NB4 (cell line): ENCODE results near the gene HYPK.

Source experiments
- DNase-seq: peaks from one replicate; pipeline ENCODE4 v3.0.0; 2010; ENCODE audit warnings: low read depth
- H3K4me3 ChIP-seq: one replicate; pipeline ENCODE4 v1.5.1; 2011; ENCODE audit warnings: mild to moderate bottlenecking, low read depth, low read length, moderate library complexity
- MYC ChIP-seq: IDR thresholded peaks from 2 replicates; pipeline ENCODE4 v1.6.1; 2011; ENCODE audit warnings: low read depth, low read length
- POLR2A ChIP-seq: IDR thresholded peaks from 2 replicates; pipeline ENCODE4 v1.6.1; 2011; ENCODE audit warnings: mild to moderate bottlenecking; ENCODE audit not compliant: insufficient read length; ENCODE audit errors: extremely low read depth
- TF ChIP-seq, protein P1 (sequence below): IDR thresholded peaks from one replicate; pipeline ENCODE4 v1.5.1; 2012; ENCODE audit warnings: low read depth, low read length
- TF ChIP-seq, protein P2 (sequence below): IDR thresholded peaks from 2 replicates; pipeline ENCODE4 v1.6.1; 2011; ENCODE audit warnings: low read depth, low read length

HYPK gene

DNA sequence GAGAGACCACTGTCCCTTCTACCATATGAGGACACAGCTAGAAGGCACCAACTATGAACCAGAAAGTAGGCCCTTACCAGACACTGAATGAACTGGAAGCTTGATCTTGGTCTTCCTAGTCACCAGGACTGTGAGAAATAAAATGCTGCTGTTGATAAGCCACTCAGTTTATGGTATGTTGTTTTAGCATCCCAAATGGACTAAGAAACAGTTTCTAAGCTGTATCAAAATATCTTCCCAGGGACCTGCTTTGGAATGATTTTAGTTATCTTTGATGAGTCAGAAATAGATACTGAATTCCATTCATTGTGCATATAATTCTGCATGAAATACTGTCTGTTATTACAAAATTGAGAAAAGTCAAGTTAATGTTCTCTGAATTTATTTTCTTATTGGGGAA, 45.0 kb downstream of the HYPK start:
- no peak overlapping the region for H3K4me3 ChIP-seq
- DNase-seq = no peak
- TF ChIP-seq MYC (no peak), POLR2A (no peak)
- TF ChIP-seq, protein P1, sequence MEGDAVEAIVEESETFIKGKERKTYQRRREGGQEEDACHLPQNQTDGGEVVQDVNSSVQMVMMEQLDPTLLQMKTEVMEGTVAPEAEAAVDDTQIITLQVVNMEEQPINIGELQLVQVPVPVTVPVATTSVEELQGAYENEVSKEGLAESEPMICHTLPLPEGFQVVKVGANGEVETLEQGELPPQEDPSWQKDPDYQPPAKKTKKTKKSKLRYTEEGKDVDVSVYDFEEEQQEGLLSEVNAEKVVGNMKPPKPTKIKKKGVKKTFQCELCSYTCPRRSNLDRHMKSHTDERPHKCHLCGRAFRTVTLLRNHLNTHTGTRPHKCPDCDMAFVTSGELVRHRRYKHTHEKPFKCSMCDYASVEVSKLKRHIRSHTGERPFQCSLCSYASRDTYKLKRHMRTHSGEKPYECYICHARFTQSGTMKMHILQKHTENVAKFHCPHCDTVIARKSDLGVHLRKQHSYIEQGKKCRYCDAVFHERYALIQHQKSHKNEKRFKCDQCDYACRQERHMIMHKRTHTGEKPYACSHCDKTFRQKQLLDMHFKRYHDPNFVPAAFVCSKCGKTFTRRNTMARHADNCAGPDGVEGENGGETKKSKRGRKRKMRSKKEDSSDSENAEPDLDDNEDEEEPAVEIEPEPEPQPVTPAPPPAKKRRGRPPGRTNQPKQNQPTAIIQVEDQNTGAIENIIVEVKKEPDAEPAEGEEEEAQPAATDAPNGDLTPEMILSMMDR = no peak
- TF ChIP-seq, protein P2, sequence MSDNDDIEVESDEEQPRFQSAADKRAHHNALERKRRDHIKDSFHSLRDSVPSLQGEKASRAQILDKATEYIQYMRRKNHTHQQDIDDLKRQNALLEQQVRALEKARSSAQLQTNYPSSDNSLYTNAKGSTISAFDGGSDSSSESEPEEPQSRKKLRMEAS = no peak

DNA sequence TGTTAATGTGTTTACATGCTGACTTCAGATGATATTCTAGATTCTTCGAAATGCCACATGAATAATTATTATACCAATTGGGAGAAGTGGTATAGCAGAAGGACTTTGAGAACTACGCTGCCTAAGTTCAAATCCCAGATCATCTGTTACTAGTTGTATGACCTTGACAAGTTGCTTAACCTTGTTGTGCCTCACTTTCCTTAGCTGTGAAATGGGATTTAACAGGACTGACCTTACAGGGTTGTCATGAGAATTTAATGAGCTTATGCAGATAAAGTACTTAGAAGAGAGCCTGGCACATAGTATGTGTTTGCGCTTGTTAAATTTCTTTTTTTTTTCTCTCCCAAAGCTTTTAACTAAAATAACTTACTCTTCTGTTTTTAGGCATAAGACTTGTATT, 50.9 kb downstream of the HYPK start:
- no peak overlapping the region for H3K4me3 ChIP-seq
- no peak for DNase-seq
- TF ChIP-seq, protein P2 = no peak
- TF ChIP-seq MYC (no peak), POLR2A (no peak)
- TF ChIP-seq, protein P1 = no peak

DNA sequence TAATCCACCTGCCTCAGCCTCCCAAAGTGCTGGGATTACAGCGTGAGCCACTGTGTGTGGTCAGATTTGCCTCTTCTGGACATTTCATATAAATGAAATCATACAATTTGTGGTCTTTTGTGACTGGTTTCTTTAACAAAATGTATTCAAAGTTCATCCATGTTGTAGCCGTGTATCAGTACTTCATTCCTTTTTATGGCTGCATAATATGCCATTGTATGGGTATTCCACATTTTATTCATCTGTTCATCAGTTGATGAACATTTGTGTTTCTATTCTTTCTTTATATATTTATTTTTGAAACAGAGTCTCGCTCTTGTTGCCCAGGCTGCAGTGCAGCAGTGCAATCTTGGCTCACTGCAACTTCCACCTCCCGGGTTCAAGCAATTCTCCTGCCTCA, 52.2 kb downstream of the HYPK start:
- TF ChIP-seq POLR2A = no peak
- TF ChIP-seq MYC = no peak
- TF ChIP-seq, protein P1 = no peak
- TF ChIP-seq, protein P2 = no peak
- H3K4me3 ChIP-seq = no peak overlapping the region

More for the DNA sequence above, 52.2 kb downstream of the HYPK start:
- no peak for DNase-seq
